ENCODE data around the gene HINT2.

HINT2 gene

GRCh38 chr9:35790385-35791296 is 24.2 kb downstream of the HINT2 start:
- Mint-ChIP-seq H3K4me3 (peak overlapping the region; percentile 73 to 74), H3K9me3 (no peaks in the 10 kb centered on the region), H3K27ac (peak overlapping the region; percentile 44), H3K27me3 (peaks cover 9 to 12% of the 10 kb centered on the region in 2 donors), H3K36me3 (peaks cover 19 to 36% of the 10 kb centered on the region in 2 donors), H3K4me1 (peaks cover 11 to 25% of the 10 kb centered on the region in 2 donors)
- DNase-seq: peak; percentile 35
- peak; percentile 92 to 93 for ATAC-seq (replicated peaks)

GRCh38 chr9:35790025-35790384 is 24.8 kb downstream of the HINT2 start:
- ATAC-seq (replicated peaks) (no peak), DNase-seq (no peak)
- Mint-ChIP-seq H3K4me1 (peaks cover 11 to 32% of the 10 kb centered on the region in 2 donors), H3K27ac (no peak overlapping the region), H3K4me3 (no peak overlapping the region), H3K36me3 (peaks cover 20 to 37% of the 10 kb centered on the region in 2 donors), H3K27me3 (peaks cover 9 to 12% of the 10 kb centered on the region in 2 donors), H3K9me3 (no peaks in the 10 kb centered on the region)

GRCh38 chr9:35789541-35789940 is 25.3 kb downstream of the HINT2 start:
- Mint-ChIP-seq H3K9me3 (no peaks in the 10 kb centered on the region), H3K36me3 (peaks cover 20 to 37% of the 10 kb centered on the region in 2 donors), H3K4me3 (no peak overlapping the region), H3K27me3 (peaks cover 9 to 12% of the 10 kb centered on the region in 2 donors), H3K27ac (no peak overlapping the region), H3K4me1 (peaks cover 11 to 35% of the 10 kb centered on the region in 2 donors)
- ATAC-seq (replicated peaks) (no peak), DNase-seq (no peak)

GRCh38 chr9:35783418-35783817 is 31.4 kb downstream of the HINT2 start:
- H3K27ac Mint-ChIP-seq: no peak overlapping the region
- H3K9me3 Mint-ChIP-seq: peaks cover 0 to 1% of the 10 kb centered on the region in 2 donors
- H3K27me3 Mint-ChIP-seq: no peaks in the 10 kb centered on the region
- ATAC-seq (replicated peaks) (no peak), DNase-seq (no peak)
- no peak overlapping the region for H3K4me3 Mint-ChIP-seq
- H3K4me1 Mint-ChIP-seq: peaks cover 0 to 14% of the 10 kb centered on the region in 2 donors
- peaks cover 19 to 44% of the 10 kb centered on the region in 2 donors for H3K36me3 Mint-ChIP-seq

GRCh38 chr9:35781066-35781465 is 33.8 kb downstream of the HINT2 start:
- no peak for ATAC-seq (replicated peaks)
- H3K4me1 Mint-ChIP-seq: peaks cover 2 to 25% of the 10 kb centered on the region in 2 donors
- H3K4me3 Mint-ChIP-seq: no peak overlapping the region
- DNase-seq: no peak
- H3K36me3 Mint-ChIP-seq: peaks cover 17 to 32% of the 10 kb centered on the region in 2 donors
- peaks cover 0 to 1% of the 10 kb centered on the region in 2 donors for H3K9me3 Mint-ChIP-seq
- no peak overlapping the region for H3K27ac Mint-ChIP-seq
- no peaks in the 10 kb centered on the region for H3K27me3 Mint-ChIP-seq

GRCh38 chr9:35778496-35778895 is 36.3 kb downstream of the HINT2 start:
- H3K27ac Mint-ChIP-seq: no peak overlapping the region
- peaks cover 0 to 1% of the 10 kb centered on the region in 2 donors for H3K9me3 Mint-ChIP-seq
- DNase-seq (no peak), ATAC-seq (replicated peaks) (no peak)
- H3K4me3 Mint-ChIP-seq: no peak overlapping the region
- H3K27me3 Mint-ChIP-seq: no peaks in the 10 kb centered on the region
- H3K4me1 Mint-ChIP-seq: peaks cover 11 to 31% of the 10 kb centered on the region in 2 donors
- H3K36me3 Mint-ChIP-seq: peaks cover 10 to 20% of the 10 kb centered on the region in 2 donors

GRCh38 chr9:35776018-35776417 is 38.8 kb downstream of the HINT2 start:
- H3K27me3 Mint-ChIP-seq: no peaks in the 10 kb centered on the region
- ATAC-seq (replicated peaks): peak; percentile 99 to 100
- H3K9me3 Mint-ChIP-seq: peaks cover 0 to 1% of the 10 kb centered on the region in 2 donors
- peaks cover 11 to 31% of the 10 kb centered on the region in 2 donors for H3K4me1 Mint-ChIP-seq
- H3K36me3 Mint-ChIP-seq: peaks cover 6 to 17% of the 10 kb centered on the region in 2 donors
- H3K4me3 Mint-ChIP-seq: peak overlapping the region in 1 of 2 donors; percentile 29
- H3K27ac Mint-ChIP-seq: peak overlapping the region; percentile 96
- DNase-seq: peak; percentile 53

- peaks cover 11 to 31% of the 10 kb centered on the region in 2 donors for H3K4me1 Mint-ChIP-seq
- ATAC-seq (replicated peaks) (no peak), DNase-seq (no peak)
- H3K36me3 Mint-ChIP-seq: peaks cover 1 to 10% of the 10 kb centered on the region in 2 donors
- no peak overlapping the region for H3K4me3 Mint-ChIP-seq
- peak overlapping the region; percentile 96 for H3K27ac Mint-ChIP-seq
- H3K27me3 Mint-ChIP-seq: no peaks in the 10 kb centered on the region
- no peaks in the 10 kb centered on the region for H3K9me3 Mint-ChIP-seq
These were observed 39.8 kb downstream of the HINT2 start for GRCh38 chr9:35774907-35775635.

GRCh38 chr9:35771943-35772342 is 42.9 kb downstream of the HINT2 start:
- no peak for DNase-seq

GRCh38 chr9:35771534-35771933 is 43.3 kb downstream of the HINT2 start:
- Mint-ChIP-seq H3K9me3 (no peaks in the 10 kb centered on the region), H3K27ac (no peak overlapping the region), H3K36me3 (peaks cover 0 to 4% of the 10 kb centered on the region in 2 donors), H3K4me1 (peaks cover 11 to 25% of the 10 kb centered on the region in 2 donors), H3K4me3 (no peak overlapping the region), H3K27me3 (no peaks in the 10 kb centered on the region)
- ATAC-seq (replicated peaks): no peak
- no peak for DNase-seq

More at GRCh38 chr9:35771943-35772342, 42.9 kb downstream of the HINT2 start:
- no peaks in the 10 kb centered on the region for H3K9me3 Mint-ChIP-seq
- H3K4me3 Mint-ChIP-seq: no peak overlapping the region
- ATAC-seq (replicated peaks): no peak
- no peaks in the 10 kb centered on the region for H3K27me3 Mint-ChIP-seq
- no peak overlapping the region for H3K27ac Mint-ChIP-seq
- H3K4me1 Mint-ChIP-seq: peaks cover 11 to 27% of the 10 kb centered on the region in 2 donors
- peaks cover 0 to 4% of the 10 kb centered on the region in 2 donors for H3K36me3 Mint-ChIP-seq

- H3K4me3 Mint-ChIP-seq: no peak overlapping the region
- ATAC-seq (replicated peaks) (no peak), DNase-seq (no peak)
- H3K4me1 Mint-ChIP-seq: peaks cover 9 to 20% of the 10 kb centered on the region in 2 donors
- peaks cover 0 to 4% of the 10 kb centered on the region in 2 donors for H3K36me3 Mint-ChIP-seq
- no peaks in the 10 kb centered on the region for H3K27me3 Mint-ChIP-seq
- no peak overlapping the region for H3K27ac Mint-ChIP-seq
- H3K9me3 Mint-ChIP-seq: no peaks in the 10 kb centered on the region
These were observed 43.8 kb downstream of the HINT2 start for GRCh38 chr9:35771075-35771433.

GRCh38 chr9:35769763-35770162 is 45.1 kb downstream of the HINT2 start:
- H3K27ac Mint-ChIP-seq: no peak overlapping the region
- no peak overlapping the region for H3K4me3 Mint-ChIP-seq

GRCh38 chr9:35767458-35767857 is 47.4 kb downstream of the HINT2 start:
- Mint-ChIP-seq H3K36me3 (peaks cover 3 to 4% of the 10 kb centered on the region in 2 donors), H3K9me3 (no peaks in the 10 kb centered on the region), H3K4me1 (no peaks in the 10 kb centered on the region), H3K4me3 (no peak overlapping the region), H3K27me3 (no peaks in the 10 kb centered on the region), H3K27ac (no peak overlapping the region)
- DNase-seq (no peak), ATAC-seq (replicated peaks) (no peak)

More at GRCh38 chr9:35769763-35770162, 45.1 kb downstream of the HINT2 start:
- Mint-ChIP-seq H3K36me3 (no peaks in the 10 kb centered on the region), H3K9me3 (no peaks in the 10 kb centered on the region), H3K27me3 (no peaks in the 10 kb centered on the region), H3K4me1 (peaks cover 0 to 7% of the 10 kb centered on the region in 2 donors)
- DNase-seq (no peak), ATAC-seq (replicated peaks) (no peak)

GRCh38 chr9:35766997-35767396 is 47.8 kb downstream of the HINT2 start:
- no peaks in the 10 kb centered on the region for H3K27me3 Mint-ChIP-seq
- H3K4me3 Mint-ChIP-seq: no peak overlapping the region
- DNase-seq (no peak), ATAC-seq (replicated peaks) (no peak)
- H3K4me1 Mint-ChIP-seq: peaks cover 0 to 1% of the 10 kb centered on the region in 2 donors
- H3K9me3 Mint-ChIP-seq: no peaks in the 10 kb centered on the region
- no peak overlapping the region for H3K27ac Mint-ChIP-seq
- H3K36me3 Mint-ChIP-seq: peaks cover 3 to 4% of the 10 kb centered on the region in 2 donors
